NCI-H1105 treated with DMSO at 0.1 percent for 48 hours (cell line): Measurements from ENCODE around the gene MAN2A1.
"Not testable (repeated sequence)": the region's sequence is repeated elsewhere in the genome, so short reads cannot be mapped to it uniquely, and the experiment has no call there.

ENCODE experiments used
- DNase-seq: peaks from one replicate; lab custom pipeline; 2025; lab: John Stamatoyannopoulos, UW

MAN2A1 gene

GRCh38 chr5:109873687-109874086 lies 184.0 kb downstream of the MAN2A1 start:
- no peak for DNase-seq

- DNase-seq: no peak
Measured at GRCh38 chr5:109874108-109874507, 184.4 kb downstream of the MAN2A1 start.

- no peak for DNase-seq
Measured at GRCh38 chr5:109876030-109876725, 186.5 kb downstream of the MAN2A1 start.

GRCh38 chr5:109876941-109877669 lies 187.4 kb downstream of the MAN2A1 start:
- DNase-seq: no peak

- no peak for DNase-seq
Measured at GRCh38 chr5:109877670-109878045, 187.9 kb downstream of the MAN2A1 start.

GRCh38 chr5:109878887-109879286 lies 189.2 kb downstream of the MAN2A1 start:
- no peak for DNase-seq

GRCh38 chr5:109880907-109881685 lies 191.4 kb downstream of the MAN2A1 start:
- DNase-seq: peak; percentile 4

- no peak for DNase-seq
Measured at GRCh38 chr5:109882546-109882945, 192.8 kb downstream of the MAN2A1 start.

GRCh38 chr5:109884676-109885075 lies 194.9 kb downstream of the MAN2A1 start:
- no peak for DNase-seq

- no peak for DNase-seq
Measured at GRCh38 chr5:109885205-109885604, 195.5 kb downstream of the MAN2A1 start.

- DNase-seq: no peak
Measured at GRCh38 chr5:109888989-109889388, 199.3 kb downstream of the MAN2A1 start.

GRCh38 chr5:109893271-109893670 lies 203.5 kb downstream of the MAN2A1 start:
- not testable (repeated sequence) for DNase-seq

- no peak for DNase-seq
Measured at GRCh38 chr5:109898269-109899162, 208.8 kb downstream of the MAN2A1 start.

- DNase-seq: no peak
Measured at GRCh38 chr5:109899163-109899535, 209.4 kb downstream of the MAN2A1 start.

GRCh38 chr5:109900461-109900860 lies 210.7 kb downstream of the MAN2A1 start:
- no peak for DNase-seq

- DNase-seq: no peak
Measured at GRCh38 chr5:109900911-109901627, 211.3 kb downstream of the MAN2A1 start.

- DNase-seq: no peak
Measured at GRCh38 chr5:109901628-109901981, 211.9 kb downstream of the MAN2A1 start.

- no peak for DNase-seq
Measured at GRCh38 chr5:109903061-109903460, 213.3 kb downstream of the MAN2A1 start.

GRCh38 chr5:109905906-109906305 lies 216.2 kb downstream of the MAN2A1 start:
- DNase-seq: no peak

- no peak for DNase-seq
Measured at GRCh38 chr5:109907189-109907588, 217.5 kb downstream of the MAN2A1 start.

GRCh38 chr5:109907731-109908130 lies 218.0 kb downstream of the MAN2A1 start:
- no peak for DNase-seq
